HCT116 (cell line): ENCODE data around the gene MXD3. TPM values are rescaled to one million over a fixed set of nuclear protein-coding genes. Genes with fewer than 3 reads are reported as not detected.
A peak's percentile ranks its signal among the peaks of the same experiment; 100 is the strongest.

ENCODE experiments used
- ATAC-seq: fragments of 200-7000 bp; cut with Tn5 transposase; 2 replicates; pipeline ENCODE4 v1.9.1; 2020; ENCODE audit warnings: mild to moderate bottlenecking, moderate library complexity
- BruUV-seq: library from RNA; stranded (reverse); fragments of 400-500 nt; replicated peaks from 2 replicates; lab custom pipeline; 2021; lab: Mats Ljungman, UMichigan
- CTCF ChIA-PET: fragments of 300-600 bp; sonication (Branson Sonifier 250); formaldehyde crosslinking; loops from one replicate; lab custom pipeline; 2021; ENCODE audit warnings: antibody characterized with exemption; lab: Charles Lee
- POLR2A ChIA-PET: fragments of 300-600, 350-600 bp; sonication (Branson Sonifier 250); formaldehyde crosslinking; loops from one replicate; lab custom pipeline; 2021; ENCODE audit warnings: antibody characterized with exemption; lab: Charles Lee
- RAD21 ChIA-PET, 2 experiments: fragments of 300-600 bp; sonication (Branson Sonifier 250); formaldehyde crosslinking; loops; one replicate each; lab custom pipeline; 2023; ENCODE audit warnings: low total read pairs in 2 of 2; ENCODE audit not compliant: uncharacterized antibody in 2 of 2, unreplicated experiment in 2 of 2, low non-redundant PET in 1 of 2; lab: Charles Lee
- DNase-seq: peaks from one replicate; pipeline ENCODE4 v3.0.0-alpha.2; 2010; ENCODE audit warnings: low read depth, low spot score
- H2AFZ ChIP-seq: fragments of 200-600 bp; shearing (Covaris generic), sonication (generic); 2 replicates; pipeline ENCODE4 v1.6.1; 2017; ENCODE audit warnings: low read depth, mixed run types, mixed read lengths, antibody characterized with exemption, low read length; ENCODE audit not compliant: poor library complexity, severe bottlenecking
- H3K27ac ChIP-seq: 2 replicates; pipeline ENCODE4 v1.5.1; 2012; ENCODE audit warnings: low read depth, low read length
- H3K27me3 ChIP-seq: fragments of 200-600 bp; sonication (generic); 2 replicates; pipeline ENCODE4 v1.6.1; 2016; ENCODE audit warnings: mixed run types, low read length, mixed read lengths; ENCODE audit not compliant: insufficient read depth
- H3K36me3 ChIP-seq, 2 experiments: fragments of 200-500 bp in 1 of 2; fragments of 200-600 bp in 1 of 2; sonication (Bioruptor generic) in 1 of 2; sonication (generic) in 1 of 2; 2 replicates each; pipeline versions ENCODE4 v1.5.1 to v1.6.1; 2014 to 2016; ENCODE audit warnings: low read length in 2 of 2, inconsistent platforms in 1 of 2, mixed read lengths in 1 of 2, mixed run types in 1 of 2; ENCODE audit not compliant: insufficient read depth in 2 of 2, control insufficient read depth in 1 of 2
- H3K4me1 ChIP-seq, 2 experiments: fragments of 200-600 bp in 1 of 2; sonication (generic) in 1 of 2; 2 replicates each; pipeline versions ENCODE4 v1.5.1 to v1.6.1; 2012 to 2017; ENCODE audit warnings: low read length in 2 of 2, inconsistent platforms in 1 of 2, mild to moderate bottlenecking in 1 of 2, mixed read lengths in 1 of 2, mixed run types in 1 of 2, moderate library complexity in 1 of 2; ENCODE audit not compliant: insufficient read depth in 2 of 2, control insufficient read depth in 1 of 2
- H3K4me2 ChIP-seq: fragments of 200-600 bp; sonication (generic); 2 replicates; pipeline ENCODE4 v1.6.1; 2017; ENCODE audit warnings: mixed run types, low read length, mixed read lengths
- H3K4me3 ChIP-seq, 2 experiments: fragments of 200-600 bp in 1 of 2; sonication (generic) in 1 of 2; replicated peaks in 1 of 2; 2 replicates each; pipeline ENCODE4 v1.5.1; 2011 to 2016; ENCODE audit warnings: low read length in 2 of 2, control low read depth in 1 of 2, low read depth in 1 of 2, mild to moderate bottlenecking in 1 of 2, mixed read lengths in 1 of 2, mixed run types in 1 of 2
- H3K79me2 ChIP-seq: fragments of 200-600 bp; sonication (generic); 2 replicates; pipeline ENCODE4 v1.6.1; 2017; ENCODE audit warnings: mild to moderate bottlenecking, mixed run types, low read length, moderate library complexity, mixed read lengths; ENCODE audit not compliant: insufficient read depth
- H3K9ac ChIP-seq: fragments of 200-600 bp; sonication (generic); 2 replicates; pipeline ENCODE4 v1.6.1; 2016; ENCODE audit warnings: low read length, mixed read lengths
- H3K9me2 ChIP-seq: fragments of 200-600 bp; sonication (generic), shearing (Covaris generic); 2 replicates; pipeline ENCODE4 v1.6.1; 2017; ENCODE audit warnings: mixed run types, mild to moderate bottlenecking, moderate library complexity; ENCODE audit not compliant: insufficient read depth
- H3K9me3 ChIP-seq, 2 experiments: fragments of 200-500 bp in 1 of 2; fragments of 200-600 bp in 1 of 2; sonication (Bioruptor generic) in 1 of 2; sonication (generic) in 1 of 2; 2 replicates each; pipeline ENCODE4 v1.6.1; 2014 to 2017; ENCODE audit warnings: low read length in 2 of 2, mixed read lengths in 2 of 2, inconsistent platforms in 1 of 2, low read depth in 1 of 2, mild to moderate bottlenecking in 1 of 2, mixed run types in 1 of 2, moderate library complexity in 1 of 2; ENCODE audit not compliant: control insufficient read depth in 1 of 2, insufficient read depth in 1 of 2
- H4K20me1 ChIP-seq: fragments of 200-600 bp; sonication (generic), shearing (Covaris generic); 2 replicates; pipeline ENCODE4 v1.6.1; 2017; ENCODE audit warnings: mixed run types, mild to moderate bottlenecking, moderate library complexity; ENCODE audit not compliant: insufficient read depth
- EGR1 ChIP-seq: IDR thresholded peaks from 2 replicates; pipeline ENCODE4 v1.6.1; 2012; ENCODE audit warnings: low read depth
- FOSL1 ChIP-seq: IDR thresholded peaks from 2 replicates; pipeline ENCODE4 v1.6.1; 2012; ENCODE audit warnings: low read depth
- JUND ChIP-seq: IDR thresholded peaks from 2 replicates; pipeline ENCODE4 v1.6.1; 2012
- POLR2A ChIP-seq: IDR thresholded peaks from 2 replicates; pipeline ENCODE4 v1.7.0; 2011; ENCODE audit warnings: borderline replicate concordance; ENCODE audit not compliant: insufficient read depth, insufficient read length; ENCODE audit errors: extremely low read depth
- RAD21 ChIP-seq: IDR thresholded peaks from 2 replicates; pipeline ENCODE4 v1.6.1; 2012; ENCODE audit warnings: low read depth, mild to moderate bottlenecking
- SIN3A ChIP-seq: IDR thresholded peaks from 2 replicates; pipeline ENCODE4 v1.6.1; 2012; ENCODE audit warnings: low read depth
- SP1 ChIP-seq: IDR thresholded peaks from 2 replicates; pipeline ENCODE4 v1.6.1; 2012; ENCODE audit warnings: low read depth
- intact Hi-C: fragments of 100-400 bp; cut with micrococcal nuclease; formaldehyde crosslinking; loops from 2 replicates; pipeline ENCODE4 v1.10.0; 2022
- total RNA-seq: library from RNA; stranded (reverse); gene quantifications from one replicate; pipeline ENCODE4 v1.2.1, GENCODE V29; 2021; ENCODE audit not compliant: unreplicated experiment
- TF ChIP-seq, protein P1 (sequence below): IDR thresholded peaks from 2 replicates; pipeline ENCODE4 v1.6.1; 2012
- TF ChIP-seq, protein P2 (sequence below): IDR thresholded peaks from 2 replicates; pipeline ENCODE4 v1.6.1; 2011; ENCODE audit warnings: mild to moderate bottlenecking, low read length, moderate library complexity; ENCODE audit not compliant: insufficient replicate concordance; ENCODE audit errors: extremely low read depth

Gene MXD3
- total RNA-seq, 1 experiment from 2014 or later, result 37.6 TPM

DNA sequence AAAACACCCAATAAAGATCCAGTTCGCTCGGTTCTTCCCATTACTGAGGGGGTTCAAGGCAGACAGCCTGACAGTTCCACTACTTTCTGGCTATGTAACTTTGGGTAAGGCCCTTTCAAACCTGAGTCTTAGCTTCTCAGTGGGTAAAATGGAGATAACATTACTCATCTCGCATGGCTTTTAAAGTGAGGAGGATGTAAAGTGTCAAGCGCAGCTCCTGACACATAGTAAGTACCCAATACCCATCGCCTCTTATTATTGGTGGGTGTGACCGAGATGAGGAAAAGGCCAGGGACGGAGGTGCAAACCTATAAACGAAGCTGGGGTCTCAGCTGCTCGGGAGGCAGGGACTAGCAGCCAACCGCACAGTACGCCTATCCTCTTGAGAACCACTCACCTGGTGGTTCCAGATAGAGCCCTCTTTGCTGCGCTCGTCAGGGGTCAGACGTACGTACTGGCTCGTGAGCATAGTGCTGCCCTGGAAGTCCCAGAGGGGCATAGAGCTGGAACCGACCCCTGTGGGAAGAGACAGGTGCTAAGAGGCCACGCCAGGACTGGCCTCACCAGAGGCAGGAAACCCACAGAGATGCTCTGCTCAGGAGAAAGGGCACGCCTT, 39.2 kb upstream of the MXD3 start:
- H4K20me1 ChIP-seq, result no peaks in the 10 kb centered on the region
- H3K79me2 ChIP-seq, result peaks cover 56% of the 10 kb centered on the region
- BruUV-seq, result TSS peak; percentile 44
- H3K27ac ChIP-seq, result peak overlapping the region; percentile 77
- CTCF ChIA-PET, result interaction anchor here (1.2 to 2.3 kb wide), 5 partner anchors 16 to 104 kb away, joined by 3 to 9 read pairs (median 7); no protein-coding TSS in a partner anchor
- intact Hi-C loops, result no loop called here
- H3K4me2 ChIP-seq, result peak overlapping the region; percentile 91
- no peaks in the 10 kb centered on the region for H3K27me3 ChIP-seq
- TF ChIP-seq FOSL1, result no peak
- no peak for TF ChIP-seq SIN3A
- TF ChIP-seq, protein P1, sequence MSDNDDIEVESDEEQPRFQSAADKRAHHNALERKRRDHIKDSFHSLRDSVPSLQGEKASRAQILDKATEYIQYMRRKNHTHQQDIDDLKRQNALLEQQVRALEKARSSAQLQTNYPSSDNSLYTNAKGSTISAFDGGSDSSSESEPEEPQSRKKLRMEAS, result no peak
- TF ChIP-seq JUND, result no peak
- TF ChIP-seq, protein P2, sequence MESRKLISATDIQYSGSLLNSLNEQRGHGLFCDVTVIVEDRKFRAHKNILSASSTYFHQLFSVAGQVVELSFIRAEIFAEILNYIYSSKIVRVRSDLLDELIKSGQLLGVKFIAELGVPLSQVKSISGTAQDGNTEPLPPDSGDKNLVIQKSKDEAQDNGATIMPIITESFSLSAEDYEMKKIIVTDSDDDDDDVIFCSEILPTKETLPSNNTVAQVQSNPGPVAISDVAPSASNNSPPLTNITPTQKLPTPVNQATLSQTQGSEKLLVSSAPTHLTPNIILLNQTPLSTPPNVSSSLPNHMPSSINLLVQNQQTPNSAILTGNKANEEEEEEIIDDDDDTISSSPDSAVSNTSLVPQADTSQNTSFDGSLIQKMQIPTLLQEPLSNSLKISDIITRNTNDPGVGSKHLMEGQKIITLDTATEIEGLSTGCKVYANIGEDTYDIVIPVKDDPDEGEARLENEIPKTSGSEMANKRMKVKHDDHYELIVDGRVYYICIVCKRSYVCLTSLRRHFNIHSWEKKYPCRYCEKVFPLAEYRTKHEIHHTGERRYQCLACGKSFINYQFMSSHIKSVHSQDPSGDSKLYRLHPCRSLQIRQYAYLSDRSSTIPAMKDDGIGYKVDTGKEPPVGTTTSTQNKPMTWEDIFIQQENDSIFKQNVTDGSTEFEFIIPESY, result no peak
- no peak for TF ChIP-seq RAD21
- no peak for TF ChIP-seq SP1
- TF ChIP-seq EGR1, result no peak
- no peak for TF ChIP-seq POLR2A
- H3K4me3 ChIP-seq, result peak overlapping the region; percentile 98 to 100
- H3K4me1 ChIP-seq, result peaks cover 14 to 16% of the 10 kb centered on the region in 2 experiments
- RAD21 ChIA-PET, result no interaction called here
- H3K9me3 ChIP-seq, result peaks cover 0 to 4% of the 10 kb centered on the region in 2 experiments; a peak in 1 of 4 replicates
- no peak overlapping the region for H2AFZ ChIP-seq
- H3K9me2 ChIP-seq, result no peaks in the 10 kb centered on the region
- H3K36me3 ChIP-seq, result peaks cover 7 to 8% of the 10 kb centered on the region in 2 experiments; a peak in 3 of 4 replicates
- peak overlapping the region; percentile 92 for H3K9ac ChIP-seq
- POLR2A ChIA-PET, result interaction anchor here (1.2 to 2.8 kb wide), 4 partner anchors 9 to 104 kb away, joined by 3 to 9 read pairs (median 5); no protein-coding TSS in a partner anchor
- DNase-seq (no peak), ATAC-seq (no peak; the same call in 1 of the 2 replicates)
